ENCODE measurements around the gene C1orf226. TPM values are rescaled to one million over a fixed set of nuclear protein-coding genes. Genes with fewer than 3 reads are reported as not detected.

C1orf226 gene
- total and polyA plus RNA-seq, 9 of the 15 experiments (the other 6 are each of a cell fraction or from before 2014, with no cell fraction given): 0.10 to 1.4 (median 0.47) TPM

DNA sequence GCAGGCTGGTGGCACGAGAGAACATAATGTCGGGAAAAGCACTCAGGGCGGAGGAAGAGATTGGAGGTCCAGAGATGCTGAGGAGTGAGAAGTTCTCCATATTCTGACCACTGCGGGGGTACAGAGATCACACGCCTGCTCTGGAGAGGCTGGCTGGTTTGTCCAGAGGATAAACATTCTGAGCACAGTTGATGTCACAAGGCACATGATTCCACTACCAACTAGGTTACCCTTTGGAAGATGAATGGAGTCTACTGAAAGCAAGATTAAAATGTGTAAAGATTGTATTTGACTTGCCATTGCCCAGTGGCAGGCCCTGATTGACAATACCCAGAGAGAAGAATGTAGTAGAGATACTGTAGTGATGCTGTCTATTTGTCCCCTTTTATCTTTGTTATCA is 4.8 kb upstream of the C1orf226 start, which contains the start of gene SPATA46:
Gene SPATA46, minus strand, starts transcription at position 164 of the 400 bp plus-strand sequence. Its CDS starts 64 bp downstream, at position 100.
- no peak for ATAC-seq
- no peak within 1 kb of the TSS for H3K27ac ChIP-seq (ENCODE audit: extremely low read depth, low read depth, low read length)
- H3K79me2 ChIP-seq (ENCODE audit: control insufficient read depth, insufficient read depth, low read length): no peaks in the 10 kb centered on the region
- H3K4me3 ChIP-seq: no peak within 1 kb of the TSS
- FAIRE-seq: no peak
- 95% methylated on average over 5 of the region's 5 CpGs for WGBS (ENCODE audit: insufficient coverage, low coverage, missing lambda C conversion rate)
- H3K4me2 ChIP-seq (ENCODE audit: insufficient read depth, low read length): no peak within 1 kb of the TSS
- in situ Hi-C loops (cut with MboI): no loop called here
- intact Hi-C loops (cut with micrococcal nuclease): no loop called here
- peak within 1 kb of the TSS; percentile 54; the same call in 1 of the 2 replicates for H2AFZ ChIP-seq (ENCODE audit: low read depth, low read length)
- CTCF ChIA-PET (ENCODE audit: low intra/inter-chr PET ratio): no interaction called here
- no peak for DNase-seq (ENCODE audit: extremely low read depth in 1 of 4, low spot score in 3 of 4)
- H4K20me1 ChIP-seq (replicated peaks; ENCODE audit: control insufficient read depth, insufficient read depth, low read length): no peaks in the 10 kb centered on the region
- H3K9me3 ChIP-seq (replicated peaks; ENCODE audit: control insufficient read depth, insufficient read depth, low read depth, low read length): no peaks in the 10 kb centered on the region
- BruUV-seq (replicated peaks): no TSS peak
- TF ChIP-seq ZNF3 (CRISPR knock-in tag; IDR thresholded peaks at IDR 0.05) (no peak), EGR1 (conservative IDR thresholded peaks at IDR 0.05) (no peak), ZFP1 (CRISPR knock-in tag; IDR thresholded peaks at IDR 0.05) (no peak), ZBTB7A (IDR thresholded peaks at IDR 0.05; ENCODE audit: borderline replicate concordance, control insufficient read depth, low read depth, low read length) (no peak), ETS2 (tag; IDR thresholded peaks at IDR 0.05; ENCODE audit: borderline replicate concordance, poor library complexity, severe bottlenecking) (no peak)
- TF ChIP-seq, protein P1, sequence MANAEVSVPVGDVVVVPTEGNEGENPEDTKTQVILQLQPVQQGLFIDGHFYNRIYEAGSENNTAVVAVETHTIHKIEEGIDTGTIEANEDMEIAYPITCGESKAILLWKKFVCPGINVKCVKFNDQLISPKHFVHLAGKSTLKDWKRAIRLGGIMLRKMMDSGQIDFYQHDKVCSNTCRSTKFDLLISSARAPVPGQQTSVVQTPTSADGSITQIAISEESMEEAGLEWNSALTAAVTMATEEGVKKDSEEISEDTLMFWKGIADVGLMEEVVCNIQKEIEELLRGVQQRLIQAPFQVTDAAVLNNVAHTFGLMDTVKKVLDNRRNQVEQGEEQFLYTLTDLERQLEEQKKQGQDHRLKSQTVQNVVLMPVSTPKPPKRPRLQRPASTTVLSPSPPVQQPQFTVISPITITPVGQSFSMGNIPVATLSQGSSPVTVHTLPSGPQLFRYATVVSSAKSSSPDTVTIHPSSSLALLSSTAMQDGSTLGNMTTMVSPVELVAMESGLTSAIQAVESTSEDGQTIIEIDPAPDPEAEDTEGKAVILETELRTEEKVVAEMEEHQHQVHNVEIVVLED (CRISPR knock-in tag; IDR thresholded peaks at IDR 0.05): no peak
- no peaks in the 10 kb centered on the region for H3K27me3 ChIP-seq (ENCODE audit: control insufficient read depth in 2 of 2, insufficient read depth in 2 of 2, low read length in 2 of 2)
- peaks cover 27 to 54% of the 10 kb centered on the region in 2 experiments for H3K4me1 ChIP-seq (replicated peaks in 1 of 2; ENCODE audit: control insufficient read depth in 2 of 2, insufficient read depth in 2 of 2, low read length in 2 of 2)
- POLR2A ChIA-PET: interaction anchor here (0.6 kb wide), 1 partner anchor 32 kb away, joined by 3 read pairs; no protein-coding TSS in a partner anchor
- peaks cover 2% of the 10 kb centered on the region for H3K9me1 ChIP-seq (ENCODE audit: control insufficient read depth, insufficient read depth, low read length)
- H3K36me3 ChIP-seq (ENCODE audit: control insufficient read depth, insufficient read depth, low read length): no peaks in the 10 kb centered on the region
- H3K9ac ChIP-seq (ENCODE audit: insufficient read depth in 1 of 2, low read depth in 2 of 2, low read length in 2 of 2): no peak within 1 kb of the TSS
